DND-41 (cell line): ENCODE results near the gene SLAMF1.

Source experiments
- EZH2 ChIP-seq: IDR thresholded peaks from 3 replicates; pipeline ENCODE4 v1.6.1; 2012; ENCODE audit warnings: borderline replicate concordance, low read depth, mild to moderate bottlenecking, moderate library complexity, low read length, inconsistent platforms; ENCODE audit not compliant: severe bottlenecking
- TF ChIP-seq, protein P1 (sequence below): IDR thresholded peaks from 2 replicates; pipeline ENCODE4 v1.5.1; 2012; ENCODE audit warnings: borderline replicate concordance, low read length, moderate library complexity, mild to moderate bottlenecking; ENCODE audit not compliant: poor library complexity, severe bottlenecking; ENCODE audit errors: extremely low read depth

DNA sequence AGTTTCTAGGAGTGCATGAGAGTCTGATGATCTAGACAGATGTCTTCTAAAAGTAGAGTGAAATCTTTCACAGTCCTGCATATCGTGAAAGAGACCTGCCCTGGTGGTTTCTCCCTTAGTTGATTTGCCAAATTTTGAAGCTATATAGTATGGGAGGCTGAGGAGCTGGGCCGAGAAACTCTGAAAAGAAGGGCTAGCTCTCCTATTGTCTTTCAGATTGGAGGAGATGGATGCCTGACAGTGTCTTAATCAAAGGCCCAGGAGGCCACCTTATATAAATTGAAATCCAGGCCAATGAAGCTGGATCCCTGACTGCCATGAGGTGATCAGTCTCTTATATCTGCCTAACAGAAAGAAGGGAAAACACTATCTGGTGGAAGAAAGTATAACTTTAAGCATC, 49.1 kb downstream of the SLAMF1 start:
- TF ChIP-seq, protein P1, sequence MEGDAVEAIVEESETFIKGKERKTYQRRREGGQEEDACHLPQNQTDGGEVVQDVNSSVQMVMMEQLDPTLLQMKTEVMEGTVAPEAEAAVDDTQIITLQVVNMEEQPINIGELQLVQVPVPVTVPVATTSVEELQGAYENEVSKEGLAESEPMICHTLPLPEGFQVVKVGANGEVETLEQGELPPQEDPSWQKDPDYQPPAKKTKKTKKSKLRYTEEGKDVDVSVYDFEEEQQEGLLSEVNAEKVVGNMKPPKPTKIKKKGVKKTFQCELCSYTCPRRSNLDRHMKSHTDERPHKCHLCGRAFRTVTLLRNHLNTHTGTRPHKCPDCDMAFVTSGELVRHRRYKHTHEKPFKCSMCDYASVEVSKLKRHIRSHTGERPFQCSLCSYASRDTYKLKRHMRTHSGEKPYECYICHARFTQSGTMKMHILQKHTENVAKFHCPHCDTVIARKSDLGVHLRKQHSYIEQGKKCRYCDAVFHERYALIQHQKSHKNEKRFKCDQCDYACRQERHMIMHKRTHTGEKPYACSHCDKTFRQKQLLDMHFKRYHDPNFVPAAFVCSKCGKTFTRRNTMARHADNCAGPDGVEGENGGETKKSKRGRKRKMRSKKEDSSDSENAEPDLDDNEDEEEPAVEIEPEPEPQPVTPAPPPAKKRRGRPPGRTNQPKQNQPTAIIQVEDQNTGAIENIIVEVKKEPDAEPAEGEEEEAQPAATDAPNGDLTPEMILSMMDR: no peak
- TF ChIP-seq EZH2: no peak
